Parathyroid adenoma (tissue), 2 donors: ENCODE measurements around the gene TBCCD1.
"Not testable (repeated sequence)": the region's sequence is repeated elsewhere in the genome, so short reads cannot be mapped to it uniquely, and the experiment has no call there.

Experiments
- H2AFZ ChIP-seq: fragments of 300-600 bp; sonication (generic); one replicate; pipeline ENCODE4 v1.7.0; 2017; ENCODE audit warnings: antibody characterized with exemption, mild to moderate bottlenecking
- H3K27ac ChIP-seq: fragments of 300-600 bp; sonication (generic); one replicate; pipeline ENCODE4 v1.7.0; 2017
- H3K27me3 ChIP-seq: fragments of 300-600 bp; sonication (generic); one replicate; pipeline ENCODE4 v1.7.0; 2017; ENCODE audit warnings: low read length; ENCODE audit not compliant: control insufficient read depth, insufficient read depth
- H3K36me3 ChIP-seq: fragments of 300-600 bp; sonication (generic); one replicate; pipeline ENCODE4 v1.7.0; 2017; ENCODE audit warnings: low read length; ENCODE audit not compliant: control insufficient read depth, insufficient read depth
- H3K4me1 ChIP-seq: fragments of 300-600 bp; sonication (generic); one replicate; pipeline ENCODE4 v1.7.0; 2017; ENCODE audit warnings: control low read depth
- H3K4me2 ChIP-seq: fragments of 300-600 bp; sonication (generic); one replicate; pipeline ENCODE4 v1.7.0; 2017; ENCODE audit warnings: low read length
- H3K4me3 ChIP-seq: fragments of 300-600 bp; sonication (generic); one replicate; pipeline ENCODE4 v1.7.0; 2017; ENCODE audit warnings: low read depth, low read length
- H3K79me2 ChIP-seq: fragments of 300-600 bp; sonication (generic); one replicate; pipeline ENCODE4 v1.7.0; 2017; ENCODE audit warnings: control low read depth
- H3K9ac ChIP-seq: fragments of 300-600 bp; sonication (generic); one replicate; pipeline ENCODE4 v1.7.0; 2017; ENCODE audit warnings: mild to moderate bottlenecking
- H3K9me3 ChIP-seq: fragments of 300-600 bp; sonication (generic); one replicate; pipeline ENCODE4 v1.7.0; 2017; ENCODE audit warnings: low read length; ENCODE audit not compliant: control insufficient read depth
- CTCF ChIP-seq: fragments of 300-600 bp; sonication (generic); IDR thresholded peaks from one replicate; pipeline ENCODE4 v1.7.0; 2017; ENCODE audit warnings: antibody characterized with exemption, mild to moderate bottlenecking
- donor health status: primary hyperparathyroidism.

Gene TBCCD1

GRCh38 chr3:186569779-186570095 lies 2.6 kb upstream of the TBCCD1 start:
- Histone ChIP-seq H3K4me2 (peak overlapping the region; percentile 71), H3K4me3 (peak overlapping the region; percentile 97), H3K27ac (peak overlapping the region; percentile 40), H2AFZ (peak overlapping the region; percentile 60), H3K79me2 (peaks cover 17% of the 10 kb centered on the region), H3K36me3 (no peaks in the 10 kb centered on the region), H3K27me3 (no peaks in the 10 kb centered on the region), H3K4me1 (peaks cover 11% of the 10 kb centered on the region), H3K9me3 (no peaks in the 10 kb centered on the region), H3K9ac (no peak overlapping the region)
- TF ChIP-seq CTCF = no peak

GRCh38 chr3:186569361-186569760 lies 2.2 kb upstream of the TBCCD1 start:
- Histone ChIP-seq H3K4me3 (peak overlapping the region; percentile 97), H2AFZ (peak overlapping the region; percentile 60)
- not testable (repeated sequence) for H3K9ac ChIP-seq

GRCh38 chr3:186566772-186567071 lies 417 bp downstream of the TBCCD1 start:
- TF ChIP-seq CTCF = no peak
- peak overlapping the region; percentile 93 for H3K4me3 ChIP-seq

More at GRCh38 chr3:186569361-186569760, 2.2 kb upstream of the TBCCD1 start:
- not testable (repeated sequence) for H3K27me3 ChIP-seq, H3K36me3 ChIP-seq, H3K27ac ChIP-seq, H3K9me3 ChIP-seq
- Histone ChIP-seq H3K4me1 (peaks cover 11% of the 10 kb centered on the region), H3K79me2 (peaks cover 17% of the 10 kb centered on the region), H3K4me2 (peak overlapping the region; percentile 71)

GRCh38 chr3:186564586-186564985 lies 2.6 kb downstream of the TBCCD1 start:
- Histone ChIP-seq H3K79me2 (peaks cover 17% of the 10 kb centered on the region), H3K36me3 (no peaks in the 10 kb centered on the region), H3K4me3 (no peak overlapping the region), H3K27ac (no peak overlapping the region), H2AFZ (no peak overlapping the region), H3K4me2 (no peak overlapping the region), H3K9me3 (no peaks in the 10 kb centered on the region), H3K9ac (peak overlapping the region; percentile 10), H3K4me1 (peaks cover 11% of the 10 kb centered on the region), H3K27me3 (no peaks in the 10 kb centered on the region)
- no peak for TF ChIP-seq CTCF

More at GRCh38 chr3:186566772-186567071, 417 bp downstream of the TBCCD1 start:
- Histone ChIP-seq H3K36me3 (no peaks in the 10 kb centered on the region), H3K9me3 (no peaks in the 10 kb centered on the region), H3K27me3 (no peaks in the 10 kb centered on the region), H3K4me2 (peak overlapping the region; percentile 79), H3K27ac (peak overlapping the region; percentile 80), H2AFZ (peak overlapping the region; percentile 89), H3K79me2 (peaks cover 17% of the 10 kb centered on the region), H3K4me1 (peaks cover 11% of the 10 kb centered on the region), H3K9ac (peak overlapping the region; percentile 65)

- Histone ChIP-seq H2AFZ (no peak overlapping the region), H3K9me3 (no peaks in the 10 kb centered on the region), H3K36me3 (no peaks in the 10 kb centered on the region), H3K4me1 (no peaks in the 10 kb centered on the region), H3K4me2 (no peak overlapping the region), H3K4me3 (no peak overlapping the region), H3K27ac (no peak overlapping the region), H3K27me3 (no peaks in the 10 kb centered on the region), H3K79me2 (no peaks in the 10 kb centered on the region), H3K9ac (no peak overlapping the region)
- no peak for TF ChIP-seq CTCF
These were observed 14.6 kb downstream of the TBCCD1 start for GRCh38 chr3:186552408-186553031.
